ENCODE results near the gene GCNA.

Gene GCNA

GRCh38 chrX:71578253-71579135 is at the start of gene GCNA:
GCNA (plus strand) TSS chrX:71578437; CDS start chrX:71580822, 2,385 bp downstream.
- Histone ChIP-seq H3K36me3 (ENCODE audit: control insufficient read depth, insufficient read depth, low read length) (peaks cover 3% of the 10 kb centered on the region; the same call in 1 of the 2 replicates), H3K27me3 (ENCODE audit: control insufficient read depth, insufficient read depth, low read length) (no peaks in the 10 kb centered on the region)
- no CpG with 5 or more reads among the region's 48 CpGs for WGBS (ENCODE audit: insufficient coverage, insufficient read length)

GRCh38 chrX:71532078-71532752 is 46.0 kb upstream of the GCNA start:
- no CpG with 5 or more reads among the region's 25 CpGs for WGBS (ENCODE audit: insufficient coverage, insufficient read length)
- no peak for DNase-seq (ENCODE audit: low read depth, low spot score)
- H3K4me3 ChIP-seq (ENCODE audit: low read length): peak overlapping the region; percentile 30; the same call in 1 of the 2 replicates
- no peaks in the 10 kb centered on the region for H3K27me3 ChIP-seq (ENCODE audit: control insufficient read depth, insufficient read depth, low read length)
- no peaks in the 10 kb centered on the region for H3K9me3 ChIP-seq (ENCODE audit: control insufficient read depth, insufficient read depth, low read length)
- H3K4me1 ChIP-seq (ENCODE audit: control insufficient read depth, insufficient read depth, low read length): no peaks in the 10 kb centered on the region; the same call in 1 of the 2 replicates
- H3K36me3 ChIP-seq (ENCODE audit: control insufficient read depth, insufficient read depth, low read length): no peaks in the 10 kb centered on the region
- no peak overlapping the region for H3K27ac ChIP-seq (ENCODE audit: low read length)

More at GRCh38 chrX:71578253-71579135, at the start of gene GCNA:
- H3K9me3 ChIP-seq (ENCODE audit: control insufficient read depth, insufficient read depth, low read length): no peaks in the 10 kb centered on the region
- H3K27ac ChIP-seq (ENCODE audit: low read length): no peak within 1 kb of the TSS
- H3K4me1 ChIP-seq (ENCODE audit: control insufficient read depth, insufficient read depth, low read length): peaks cover 2% of the 10 kb centered on the region
- H3K4me3 ChIP-seq (ENCODE audit: low read length): no peak within 1 kb of the TSS
- no peak for DNase-seq (ENCODE audit: low read depth, low spot score)

- Histone ChIP-seq H3K27me3 (ENCODE audit: control insufficient read depth, insufficient read depth, low read length) (no peaks in the 10 kb centered on the region), H3K4me3 (ENCODE audit: low read length) (peak within 1 kb of the TSS; percentile 75), H3K36me3 (ENCODE audit: control insufficient read depth, insufficient read depth, low read length) (no peaks in the 10 kb centered on the region; the same call in 1 of the 2 replicates), H3K9me3 (ENCODE audit: control insufficient read depth, insufficient read depth, low read length) (no peaks in the 10 kb centered on the region), H3K27ac (ENCODE audit: low read length) (no peak within 1 kb of the TSS), H3K4me1 (ENCODE audit: control insufficient read depth, insufficient read depth, low read length) (no peaks in the 10 kb centered on the region; the same call in 1 of the 2 replicates)
- peak; percentile 74 for DNase-seq (ENCODE audit: low read depth, low spot score)
- WGBS (ENCODE audit: insufficient coverage, insufficient read length): no CpG with 5 or more reads among the region's 47 CpGs
Measured at GRCh38 chrX:71532753-71533425, 45.3 kb upstream of the GCNA start, which contains the start of gene OGT. OGT (plus strand) TSS chrX:71533104; CDS start chrX:71533300, 196 bp downstream.

- Histone ChIP-seq H3K4me1 (ENCODE audit: control insufficient read depth, insufficient read depth, low read length) (no peaks in the 10 kb centered on the region; the same call in 1 of the 2 replicates), H3K4me3 (ENCODE audit: low read length) (peak overlapping the region; percentile 75), H3K27ac (ENCODE audit: low read length) (no peak overlapping the region), H3K36me3 (ENCODE audit: control insufficient read depth, insufficient read depth, low read length) (no peaks in the 10 kb centered on the region; the same call in 1 of the 2 replicates), H3K9me3 (ENCODE audit: control insufficient read depth, insufficient read depth, low read length) (no peaks in the 10 kb centered on the region), H3K27me3 (ENCODE audit: control insufficient read depth, insufficient read depth, low read length) (no peaks in the 10 kb centered on the region)
- no peak for DNase-seq (ENCODE audit: low read depth, low spot score)
- no CpG with 5 or more reads among the region's 12 CpGs for WGBS (ENCODE audit: insufficient coverage, insufficient read length)
Measured at GRCh38 chrX:71533516-71533850, 44.8 kb upstream of the GCNA start.

GRCh38 chrX:71533851-71534561 is 44.2 kb upstream of the GCNA start:
- Histone ChIP-seq H3K27me3 (ENCODE audit: control insufficient read depth, insufficient read depth, low read length) (no peaks in the 10 kb centered on the region), H3K36me3 (ENCODE audit: control insufficient read depth, insufficient read depth, low read length) (no peaks in the 10 kb centered on the region; the same call in 1 of the 2 replicates), H3K4me3 (ENCODE audit: low read length) (peak overlapping the region; percentile 75), H3K9me3 (ENCODE audit: control insufficient read depth, insufficient read depth, low read length) (no peaks in the 10 kb centered on the region), H3K4me1 (ENCODE audit: control insufficient read depth, insufficient read depth, low read length) (no peaks in the 10 kb centered on the region; the same call in 1 of the 2 replicates), H3K27ac (ENCODE audit: low read length) (no peak overlapping the region)
- DNase-seq (ENCODE audit: low read depth, low spot score): no peak
- WGBS (ENCODE audit: insufficient coverage, insufficient read length): no CpG with 5 or more reads among the region's 31 CpGs

- no peak for DNase-seq (ENCODE audit: low read depth, low spot score)
- peak overlapping the region; percentile 75; the same call in 1 of the 2 replicates for H3K4me3 ChIP-seq (ENCODE audit: low read length)
- no peaks in the 10 kb centered on the region; the same call in 1 of the 2 replicates for H3K36me3 ChIP-seq (ENCODE audit: control insufficient read depth, insufficient read depth, low read length)
- H3K4me1 ChIP-seq (ENCODE audit: control insufficient read depth, insufficient read depth, low read length): no peaks in the 10 kb centered on the region; the same call in 1 of the 2 replicates
- no CpG with 5 or more reads among the region's 9 CpGs for WGBS (ENCODE audit: insufficient coverage, insufficient read length)
- no peaks in the 10 kb centered on the region for H3K27me3 ChIP-seq (ENCODE audit: control insufficient read depth, insufficient read depth, low read length)
- H3K27ac ChIP-seq (ENCODE audit: low read length): no peak overlapping the region
- no peaks in the 10 kb centered on the region for H3K9me3 ChIP-seq (ENCODE audit: control insufficient read depth, insufficient read depth, low read length)
Measured at GRCh38 chrX:71534773-71535544, 43.3 kb upstream of the GCNA start.

- Histone ChIP-seq H3K27ac (ENCODE audit: low read length) (no peak overlapping the region), H3K4me1 (ENCODE audit: control insufficient read depth, insufficient read depth, low read length) (no peaks in the 10 kb centered on the region; the same call in 1 of the 2 replicates)
Measured at GRCh38 chrX:71536285-71536684, 42.0 kb upstream of the GCNA start.

GRCh38 chrX:71537743-71538142 is 40.5 kb upstream of the GCNA start:
- no CpG with 5 or more reads among the region's 9 CpGs for WGBS (ENCODE audit: insufficient coverage, insufficient read length)
- no peaks in the 10 kb centered on the region; the same call in 1 of the 2 replicates for H3K36me3 ChIP-seq (ENCODE audit: control insufficient read depth, insufficient read depth, low read length)

More at GRCh38 chrX:71536285-71536684, 42.0 kb upstream of the GCNA start:
- no CpG with 5 or more reads among the region's 5 CpGs for WGBS (ENCODE audit: insufficient coverage, insufficient read length)
- Histone ChIP-seq H3K4me3 (ENCODE audit: low read length) (no peak overlapping the region), H3K27me3 (ENCODE audit: control insufficient read depth, insufficient read depth, low read length) (no peaks in the 10 kb centered on the region), H3K36me3 (ENCODE audit: control insufficient read depth, insufficient read depth, low read length) (no peaks in the 10 kb centered on the region; the same call in 1 of the 2 replicates), H3K9me3 (ENCODE audit: control insufficient read depth, insufficient read depth, low read length) (no peaks in the 10 kb centered on the region)
- no peak for DNase-seq (ENCODE audit: low read depth, low spot score)

GRCh38 chrX:71540801-71541200 is 37.4 kb upstream of the GCNA start:
- H3K4me3 ChIP-seq (ENCODE audit: low read length): no peak overlapping the region
- no CpG with 5 or more reads among the region's 3 CpGs for WGBS (ENCODE audit: insufficient coverage, insufficient read length)
- H3K36me3 ChIP-seq (ENCODE audit: control insufficient read depth, insufficient read depth, low read length): peaks cover 3% of the 10 kb centered on the region; the same call in 1 of the 2 replicates
- H3K27me3 ChIP-seq (ENCODE audit: control insufficient read depth, insufficient read depth, low read length): no peaks in the 10 kb centered on the region
- no peak overlapping the region for H3K27ac ChIP-seq (ENCODE audit: low read length)
- no peaks in the 10 kb centered on the region for H3K9me3 ChIP-seq (ENCODE audit: control insufficient read depth, insufficient read depth, low read length)
- no peak for DNase-seq (ENCODE audit: low read depth, low spot score)
- H3K4me1 ChIP-seq (ENCODE audit: control insufficient read depth, insufficient read depth, low read length): no peaks in the 10 kb centered on the region; the same call in 1 of the 2 replicates

More at GRCh38 chrX:71537743-71538142, 40.5 kb upstream of the GCNA start:
- DNase-seq (ENCODE audit: low read depth, low spot score): no peak
- H3K27ac ChIP-seq (ENCODE audit: low read length): no peak overlapping the region
- H3K27me3 ChIP-seq (ENCODE audit: control insufficient read depth, insufficient read depth, low read length): no peaks in the 10 kb centered on the region
- H3K9me3 ChIP-seq (ENCODE audit: control insufficient read depth, insufficient read depth, low read length): no peaks in the 10 kb centered on the region
- no peaks in the 10 kb centered on the region; the same call in 1 of the 2 replicates for H3K4me1 ChIP-seq (ENCODE audit: control insufficient read depth, insufficient read depth, low read length)
- H3K4me3 ChIP-seq (ENCODE audit: low read length): no peak overlapping the region
